ENCODE results near the gene ACTRT2.

Gene ACTRT2

GRCh38 chr1:3038113-3038551, 16.9 kb downstream of the ACTRT2 start:
- DNase-seq (ENCODE audit: low read depth, low spot score) = no peak
- no peak overlapping the region for H3K4me3 ChIP-seq (ENCODE audit: low read length)

- no peak for DNase-seq (ENCODE audit: low read depth, low spot score)
- no peak overlapping the region for H3K4me3 ChIP-seq (ENCODE audit: low read length)
These were observed 17.4 kb downstream of the ACTRT2 start for GRCh38 chr1:3038571-3039181.

- DNase-seq (ENCODE audit: low read depth, low spot score) = no peak
- no peak overlapping the region for H3K4me3 ChIP-seq (ENCODE audit: low read length)
These were observed 18.7 kb downstream of the ACTRT2 start for GRCh38 chr1:3040004-3040403.

- H3K4me3 ChIP-seq (ENCODE audit: low read length) = no peak overlapping the region
- DNase-seq (ENCODE audit: low read depth, low spot score) = no peak
These were observed 21.2 kb downstream of the ACTRT2 start for GRCh38 chr1:3042481-3042880.

- no peak for DNase-seq (ENCODE audit: low read depth, low spot score)
- H3K4me3 ChIP-seq (ENCODE audit: low read length) = no peak overlapping the region
These were observed 27.9 kb downstream of the ACTRT2 start for GRCh38 chr1:3049164-3049563.

GRCh38 chr1:3049905-3050304, 28.6 kb downstream of the ACTRT2 start:
- no peak overlapping the region for H3K4me3 ChIP-seq (ENCODE audit: low read length)
- no peak for DNase-seq (ENCODE audit: low read depth, low spot score)

- DNase-seq (ENCODE audit: low read depth, low spot score) = no peak
- no peak overlapping the region for H3K4me3 ChIP-seq (ENCODE audit: low read length)
These were observed 29.3 kb downstream of the ACTRT2 start for GRCh38 chr1:3050603-3051002.

GRCh38 chr1:3051270-3052268, 30.3 kb downstream of the ACTRT2 start:
- H3K4me3 ChIP-seq (ENCODE audit: low read length) = no peak overlapping the region
- DNase-seq (ENCODE audit: low read depth, low spot score) = no peak

GRCh38 chr1:3052501-3052900, 31.2 kb downstream of the ACTRT2 start:
- DNase-seq (ENCODE audit: low read depth, low spot score) = no peak
- H3K4me3 ChIP-seq (ENCODE audit: low read length) = no peak overlapping the region

GRCh38 chr1:3053366-3053980, 32.2 kb downstream of the ACTRT2 start:
- DNase-seq (ENCODE audit: low read depth, low spot score) = no peak
- H3K4me3 ChIP-seq (ENCODE audit: low read length) = no peak overlapping the region

- no peak for DNase-seq (ENCODE audit: low read depth, low spot score)
- H3K4me3 ChIP-seq (ENCODE audit: low read length) = no peak overlapping the region
These were observed 32.7 kb downstream of the ACTRT2 start for GRCh38 chr1:3053986-3054385.

GRCh38 chr1:3054474-3054873, 33.2 kb downstream of the ACTRT2 start:
- no peak overlapping the region for H3K4me3 ChIP-seq (ENCODE audit: low read length)
- DNase-seq (ENCODE audit: low read depth, low spot score) = no peak

- DNase-seq (ENCODE audit: low read depth, low spot score) = no peak
- no peak overlapping the region for H3K4me3 ChIP-seq (ENCODE audit: low read length)
These were observed 33.8 kb downstream of the ACTRT2 start for GRCh38 chr1:3055051-3055450.

GRCh38 chr1:3056641-3057040, 35.4 kb downstream of the ACTRT2 start:
- H3K4me3 ChIP-seq (ENCODE audit: low read length) = no peak overlapping the region
- no peak for DNase-seq (ENCODE audit: low read depth, low spot score)

GRCh38 chr1:3058263-3059030, 37.2 kb downstream of the ACTRT2 start:
- DNase-seq (ENCODE audit: low read depth, low spot score) = no peak
- no peak overlapping the region for H3K4me3 ChIP-seq (ENCODE audit: low read length)

- no peak for DNase-seq (ENCODE audit: low read depth, low spot score)
- H3K4me3 ChIP-seq (ENCODE audit: low read length) = no peak overlapping the region
These were observed 38.9 kb downstream of the ACTRT2 start for GRCh38 chr1:3060127-3060526.

- H3K4me3 ChIP-seq (ENCODE audit: low read length) = no peak overlapping the region
- DNase-seq (ENCODE audit: low read depth, low spot score) = no peak
These were observed 39.6 kb downstream of the ACTRT2 start for GRCh38 chr1:3060601-3061551.

- DNase-seq (ENCODE audit: low read depth, low spot score) = no peak
- no peak overlapping the region for H3K4me3 ChIP-seq (ENCODE audit: low read length)
These were observed 40.3 kb downstream of the ACTRT2 start for GRCh38 chr1:3061566-3061965.
